Naive B cell (primary cell): ENCODE measurements around the gene CNPY4. TPM values are rescaled to one million over a fixed set of nuclear protein-coding genes. Genes with fewer than 3 reads are reported as not detected.

Experiments
- ATAC-seq, 2 donors: fragments of 150-1000 bp; cut with Tn5 transposase; 2 replicates each; pipeline ENCODE4 v1.10.0; 2021; ENCODE audit warnings: low read depth in 2 of 2, mild to moderate bottlenecking in 2 of 2, moderate library complexity in 2 of 2
- DNase-seq: peaks from one replicate; pipeline ENCODE4 v3.0.0; 2022
- H3K27ac Mint-ChIP-seq, 6 donors: one replicate each; pipeline ENCODE4 v1.8.0; 2020 to 2022; ENCODE audit warnings: mild to moderate bottlenecking in 6 of 6, mixed read lengths in 6 of 6, moderate library complexity in 5 of 6, inconsistent platforms in 2 of 6
- H3K27me3 Mint-ChIP-seq, 3 donors: one replicate each; pipeline ENCODE4 v1.8.0; 2021 to 2022; ENCODE audit warnings: mixed read lengths in 3 of 3, mild to moderate bottlenecking in 1 of 3
- H3K36me3 Mint-ChIP-seq, 2 donors: one replicate each; pipeline ENCODE4 v1.8.0; 2020 to 2022; ENCODE audit warnings: mixed read lengths in 2 of 2, inconsistent platforms in 1 of 2, mild to moderate bottlenecking in 1 of 2
- H3K4me1 Mint-ChIP-seq, 3 donors: one replicate each; pipeline ENCODE4 v1.8.0; 2020 to 2022; ENCODE audit warnings: mixed read lengths in 3 of 3, inconsistent platforms in 1 of 3, mild to moderate bottlenecking in 1 of 3, moderate library complexity in 1 of 3
- H3K4me3 Mint-ChIP-seq, 8 donors: one replicate each; pipeline ENCODE4 v1.8.0; 2020 to 2022; ENCODE audit warnings: mild to moderate bottlenecking in 8 of 8, mixed read lengths in 8 of 8, moderate library complexity in 8 of 8, inconsistent platforms in 2 of 8
- H3K9me3 Mint-ChIP-seq, 7 donors: one replicate each; pipeline ENCODE4 v1.8.0; 2020 to 2022; ENCODE audit warnings: mixed read lengths in 7 of 7, mild to moderate bottlenecking in 5 of 7, inconsistent platforms in 2 of 7, moderate library complexity in 1 of 7
- polyA plus RNA-seq, 6 donors: library from polyadenylated mRNA; unstranded; fragments of 300-500 nt; fragmentation: Illumina TruSeq; gene quantifications; one replicate each; pipeline ENCODE4 v1.2.3, GENCODE V29; 2021; ENCODE audit warnings: low read depth in 6 of 6

The CNPY4 gene
- polyA plus RNA-seq, 6 donors from 2014 or later = 4.9 to 8.6 (median 5.8) TPM; not detected in 1

DNA sequence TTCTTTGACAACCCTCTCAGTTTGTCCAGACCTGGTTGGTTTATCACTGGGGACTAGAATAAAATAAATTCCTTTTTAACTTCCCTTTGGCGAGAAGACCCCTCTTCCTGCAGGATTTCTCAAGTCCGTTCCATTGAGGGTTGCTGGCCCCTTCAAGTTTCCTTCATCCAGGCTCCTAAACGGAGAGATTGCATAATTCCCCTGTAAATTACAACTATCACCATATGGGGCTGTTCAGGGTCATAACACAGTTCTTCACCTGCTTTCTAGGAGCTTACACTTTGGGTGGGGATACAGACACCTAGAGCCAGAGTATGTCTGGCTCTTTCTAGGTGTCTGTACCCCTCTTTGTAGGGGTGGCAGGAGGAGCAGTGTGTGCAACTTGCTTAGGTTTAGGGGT lies 33.9 kb upstream of the CNPY4 start:
- peaks cover 0 to 3% (median 0%) of the 10 kb centered on the region in 7 donors for H3K9me3 Mint-ChIP-seq
- H3K27ac Mint-ChIP-seq = peak overlapping the region in 1 of 6 donors; percentile 41
- no peaks in the 10 kb centered on the region for H3K27me3 Mint-ChIP-seq
- peaks cover 32 to 50% (median 45%) of the 10 kb centered on the region in 3 donors for H3K4me1 Mint-ChIP-seq
- ATAC-seq (no peak), DNase-seq (no peak)
- peak overlapping the region in 3 of 8 donors; percentile 33 to 69 (median 51) for H3K4me3 Mint-ChIP-seq
- no peaks in the 10 kb centered on the region for H3K36me3 Mint-ChIP-seq

DNA sequence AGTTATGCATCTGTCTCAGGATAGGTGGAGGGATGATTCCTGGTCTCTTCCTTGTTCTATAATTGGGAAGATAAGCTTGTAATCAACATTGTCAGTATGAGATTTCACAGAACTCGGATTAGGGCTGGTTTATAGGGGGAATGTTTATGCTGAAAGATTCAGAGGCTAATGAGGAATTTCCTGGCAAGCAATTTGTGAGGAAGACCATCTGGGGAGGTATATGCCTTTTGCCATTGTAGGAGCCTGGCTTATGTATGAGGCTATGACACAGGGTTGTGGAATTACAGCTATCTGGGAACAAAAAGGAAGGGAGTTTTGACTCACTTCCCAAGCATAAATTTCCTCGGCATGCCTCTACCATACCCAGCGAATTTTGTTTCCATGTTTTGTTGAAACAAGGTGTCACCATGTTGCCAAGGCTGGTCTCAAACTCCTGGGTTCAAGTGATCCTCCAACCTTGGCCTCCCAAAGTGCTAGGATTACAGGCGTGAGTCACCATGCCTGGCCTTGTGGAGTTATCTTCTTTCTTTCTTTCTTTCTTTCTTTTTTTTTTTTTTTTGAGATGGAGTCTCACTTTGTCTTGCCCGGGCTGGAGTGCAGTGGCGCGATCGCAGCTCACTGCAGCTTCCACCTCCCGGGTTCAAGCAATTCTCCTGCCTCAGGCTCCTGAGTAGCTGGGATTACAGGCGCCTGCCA lies 32.2 kb upstream of the CNPY4 start:
- Mint-ChIP-seq H3K4me3 (peak overlapping the region in 6 of 8 donors; percentile 9 to 90 (median 58)), H3K36me3 (peaks cover 6 to 8% of the 10 kb centered on the region in 2 donors), H3K9me3 (peaks cover 0 to 3% (median 0%) of the 10 kb centered on the region in 7 donors), H3K4me1 (peaks cover 18 to 42% (median 30%) of the 10 kb centered on the region in 3 donors), H3K27me3 (no peaks in the 10 kb centered on the region), H3K27ac (peak overlapping the region in 5 of 6 donors; percentile 1 to 98 (median 72))
- ATAC-seq (no peak), DNase-seq (no peak)

DNA sequence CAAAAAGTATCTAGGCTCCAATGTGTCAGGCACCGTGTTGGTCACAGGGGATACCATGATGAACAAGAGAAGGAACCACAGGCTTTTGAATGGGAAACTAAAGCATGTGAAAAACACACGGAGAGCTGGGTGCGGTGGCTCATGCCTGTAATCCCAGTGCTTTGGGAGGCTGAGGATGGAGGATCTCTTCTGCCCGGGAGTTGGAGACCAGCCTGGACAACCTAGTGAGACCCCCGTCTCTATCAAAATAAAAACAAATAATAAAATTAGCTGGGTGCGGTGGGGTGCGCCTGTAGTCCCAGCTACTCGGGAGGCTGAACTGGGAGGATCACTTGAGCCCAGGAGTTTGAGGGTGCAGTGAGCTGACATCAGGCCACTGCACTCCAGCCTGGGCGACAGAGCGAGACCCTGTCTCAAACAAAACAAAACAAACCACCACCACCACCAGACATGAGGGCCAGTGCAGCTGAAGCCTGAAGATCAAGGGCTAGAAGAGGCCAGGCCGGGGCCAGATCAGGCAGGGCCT lies 31.3 kb upstream of the CNPY4 start:
- Mint-ChIP-seq H3K9me3 (peaks cover 0 to 3% (median 0%) of the 10 kb centered on the region in 7 donors), H3K4me1 (peaks cover 12 to 33% (median 22%) of the 10 kb centered on the region in 3 donors), H3K4me3 (peak overlapping the region; percentile 87 to 94 (median 90)), H3K36me3 (peaks cover 11 to 12% of the 10 kb centered on the region in 2 donors), H3K27me3 (no peaks in the 10 kb centered on the region), H3K27ac (peak overlapping the region; percentile 30 to 98 (median 94))
- ATAC-seq (peak; percentile 23 to 28), DNase-seq (no peak)

DNA sequence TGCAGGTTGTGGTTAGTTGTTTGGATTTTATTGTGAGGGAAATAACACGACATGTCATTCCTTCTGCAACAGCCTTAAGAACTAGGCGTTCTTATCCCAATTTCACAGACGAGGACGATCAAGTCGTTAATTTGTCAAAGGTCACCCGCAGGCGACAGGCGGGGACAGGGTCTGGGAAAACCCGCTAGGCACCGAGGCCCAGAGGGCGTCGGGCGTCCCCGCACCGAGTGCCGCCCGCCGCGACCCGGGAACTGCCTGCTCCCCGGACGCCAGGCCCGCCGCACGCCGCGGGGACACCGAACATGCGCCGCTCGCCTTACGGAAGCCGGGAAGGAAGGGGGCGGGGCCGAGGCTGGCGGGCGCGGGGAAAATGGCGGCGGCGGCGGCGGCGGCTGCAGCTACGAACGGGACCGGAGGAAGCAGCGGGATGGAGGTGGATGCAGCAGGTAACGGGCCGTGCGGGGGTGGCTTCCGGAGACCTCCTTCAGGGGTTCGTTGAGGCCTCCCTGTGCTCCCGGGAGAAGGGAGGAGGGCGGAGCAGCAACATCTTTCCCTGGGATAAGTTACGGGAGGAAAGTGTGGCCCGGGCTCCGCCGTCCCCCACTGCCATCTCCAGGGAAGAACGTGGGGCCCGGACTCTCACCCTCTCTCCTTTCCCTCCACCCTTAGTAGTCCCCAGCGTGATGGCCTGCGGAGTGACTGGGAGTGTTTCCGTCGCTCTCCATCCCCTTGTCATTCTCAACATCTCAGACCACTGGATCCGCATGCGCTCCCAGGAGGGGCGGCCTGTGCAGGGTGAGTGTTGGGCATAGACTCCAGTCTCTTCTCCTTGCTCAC lies 30.6 kb upstream of the CNPY4 start, which contains the start of gene COPS6:
Gene COPS6, plus strand, starts transcription at position 349 of the 837 bp plus-strand sequence. Its CDS starts 22 bp downstream, at position 371.
- DNase-seq (peak; percentile 85), ATAC-seq (peak; percentile 83 to 88)
- H3K9me3 Mint-ChIP-seq = peaks cover 0 to 3% (median 0%) of the 10 kb centered on the region in 7 donors
- no peaks in the 10 kb centered on the region for H3K27me3 Mint-ChIP-seq
- H3K27ac Mint-ChIP-seq = peak within 1 kb of the TSS; percentile 51 to 98 (median 94)
- H3K4me3 Mint-ChIP-seq = peak within 1 kb of the TSS; percentile 87 to 94 (median 90)
- peaks cover 11 to 17% of the 10 kb centered on the region in 2 donors for H3K36me3 Mint-ChIP-seq
- H3K4me1 Mint-ChIP-seq = peaks cover 12 to 31% (median 15%) of the 10 kb centered on the region in 3 donors

DNA sequence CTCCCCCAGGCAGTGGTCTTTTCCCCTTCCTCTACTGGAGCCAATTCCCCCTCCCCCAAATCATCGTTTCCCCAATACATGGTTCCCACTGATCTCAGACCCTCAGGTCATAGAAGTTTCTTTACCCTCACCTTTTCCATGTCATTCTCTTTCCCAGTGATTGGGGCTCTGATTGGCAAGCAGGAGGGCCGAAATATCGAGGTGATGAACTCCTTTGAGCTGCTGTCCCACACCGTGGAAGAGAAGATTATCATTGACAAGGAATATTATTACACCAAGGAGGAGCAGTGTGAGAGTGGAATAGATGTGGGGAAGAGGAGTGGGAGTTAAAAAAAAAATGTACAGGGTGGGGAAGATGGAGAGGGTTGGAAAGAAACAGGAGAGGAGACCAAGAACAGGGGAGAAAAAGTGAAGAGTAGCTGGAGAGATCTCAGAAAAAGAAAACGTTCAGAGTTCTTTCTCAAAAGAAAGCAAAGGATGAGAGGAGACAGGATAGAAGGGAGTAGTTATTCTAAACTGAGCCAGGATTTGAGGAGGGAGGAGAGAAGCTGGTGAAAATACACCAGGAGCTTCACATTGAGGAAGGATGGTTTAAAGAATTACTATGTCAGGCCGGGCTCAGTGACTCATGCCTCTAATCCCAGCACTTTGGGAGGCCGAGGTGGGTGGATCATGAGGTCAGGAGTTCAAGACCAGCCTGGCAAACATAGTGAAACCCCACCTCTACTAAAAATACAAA lies 29.8 kb upstream of the CNPY4 start:
- H3K4me1 Mint-ChIP-seq = peaks cover 12 to 31% (median 15%) of the 10 kb centered on the region in 3 donors
- H3K27ac Mint-ChIP-seq = peak overlapping the region; percentile 49 to 95 (median 89)
- peaks cover 0 to 3% (median 0%) of the 10 kb centered on the region in 7 donors for H3K9me3 Mint-ChIP-seq
- peaks cover 11 to 19% of the 10 kb centered on the region in 2 donors for H3K36me3 Mint-ChIP-seq
- DNase-seq (no peak), ATAC-seq (no peak)
- no peaks in the 10 kb centered on the region for H3K27me3 Mint-ChIP-seq
- H3K4me3 Mint-ChIP-seq = peak overlapping the region; percentile 87 to 94 (median 90)

DNA sequence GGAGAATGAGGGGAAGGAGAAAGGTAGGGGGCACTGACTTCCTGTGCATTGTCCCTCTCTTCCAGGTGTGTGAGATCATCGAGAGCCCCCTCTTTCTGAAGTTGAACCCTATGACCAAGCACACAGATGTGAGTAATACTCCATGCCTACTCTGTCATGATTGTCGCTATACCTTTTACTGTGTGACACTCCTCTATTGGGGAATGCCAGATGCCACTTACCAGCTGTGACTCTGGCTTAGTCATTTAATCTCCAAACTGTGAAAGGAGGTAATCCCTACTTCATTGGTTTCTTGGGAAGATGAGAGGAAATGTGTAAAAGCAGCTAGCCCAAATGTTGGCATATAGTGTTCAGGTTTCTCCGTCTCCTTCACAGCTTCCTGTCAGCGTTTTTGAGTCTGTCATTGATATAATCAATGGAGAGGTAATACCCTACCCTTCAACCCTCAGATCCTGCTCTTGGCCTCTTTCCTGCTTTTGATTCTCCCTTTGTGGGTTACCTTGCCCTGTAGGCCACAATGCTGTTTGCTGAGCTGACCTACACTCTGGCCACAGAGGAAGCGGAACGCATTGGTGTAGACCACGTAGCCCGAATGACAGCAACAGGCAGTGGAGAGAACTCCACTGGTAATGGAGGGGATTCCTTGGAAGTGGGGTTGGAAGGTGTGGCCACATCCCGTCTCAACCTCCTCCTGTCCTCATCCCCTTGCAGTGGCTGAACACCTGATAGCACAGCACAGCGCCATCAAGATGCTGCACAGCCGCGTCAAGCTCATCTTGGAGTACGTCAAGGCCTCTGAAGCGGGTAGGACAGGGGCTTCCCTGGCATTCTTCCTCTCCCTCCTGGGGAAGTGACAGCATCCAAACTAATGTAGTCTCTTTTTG lies 28.7 kb upstream of the CNPY4 start:
- no peak for DNase-seq
- peaks cover 0 to 3% (median 0%) of the 10 kb centered on the region in 7 donors for H3K9me3 Mint-ChIP-seq
- H3K4me1 Mint-ChIP-seq = peaks cover 12 to 39% (median 17%) of the 10 kb centered on the region in 3 donors
- no peaks in the 10 kb centered on the region for H3K27me3 Mint-ChIP-seq
- peaks cover 11 to 21% of the 10 kb centered on the region in 2 donors for H3K36me3 Mint-ChIP-seq
- peak overlapping the region in 3 of 6 donors; percentile 42 to 93 (median 43) for H3K27ac Mint-ChIP-seq
- no peak for ATAC-seq
- peak overlapping the region in 6 of 8 donors; percentile 57 to 90 (median 88) for H3K4me3 Mint-ChIP-seq

DNA sequence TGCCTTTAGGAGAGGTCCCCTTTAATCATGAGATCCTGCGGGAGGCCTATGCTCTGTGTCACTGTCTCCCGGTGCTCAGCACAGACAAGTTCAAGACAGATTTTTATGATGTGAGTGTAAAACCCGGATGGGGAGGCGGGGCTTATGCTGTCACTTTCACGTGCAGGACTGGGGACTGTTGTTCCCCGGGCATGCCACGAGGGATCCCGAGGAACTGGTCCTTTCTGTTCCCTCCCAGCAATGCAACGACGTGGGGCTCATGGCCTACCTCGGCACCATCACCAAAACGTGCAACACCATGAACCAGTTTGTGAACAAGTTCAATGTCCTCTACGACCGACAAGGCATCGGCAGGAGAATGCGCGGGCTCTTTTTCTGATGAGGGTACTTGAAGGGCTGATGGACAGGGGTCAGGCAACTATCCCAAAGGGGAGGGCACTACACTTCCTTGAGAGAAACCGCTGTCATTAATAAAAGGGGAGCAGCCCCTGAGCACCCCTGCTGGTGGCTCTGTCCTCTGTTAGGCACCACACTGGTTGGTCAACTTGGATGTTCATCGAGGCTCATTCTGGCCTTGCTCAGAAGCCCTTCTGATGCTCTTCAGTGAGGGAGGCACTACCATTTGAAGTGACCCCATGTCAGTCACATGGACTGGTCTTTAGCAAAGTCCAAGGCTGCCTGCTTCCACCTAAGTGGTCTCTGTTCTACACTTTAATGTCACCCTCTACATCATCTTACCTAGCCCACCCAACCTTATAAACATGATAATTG lies 27.8 kb upstream of the CNPY4 start:
- peaks cover 0 to 3% (median 0%) of the 10 kb centered on the region in 7 donors for H3K9me3 Mint-ChIP-seq
- H3K27me3 Mint-ChIP-seq = no peaks in the 10 kb centered on the region
- peak overlapping the region in 3 of 6 donors; percentile 12 to 59 (median 42) for H3K27ac Mint-ChIP-seq
- no peak for DNase-seq
- ATAC-seq = no peak
- H3K4me3 Mint-ChIP-seq = peak overlapping the region in 5 of 8 donors; percentile 30 to 87 (median 44)
- H3K4me1 Mint-ChIP-seq = peaks cover 16 to 39% (median 24%) of the 10 kb centered on the region in 3 donors
- peaks cover 11 to 26% of the 10 kb centered on the region in 2 donors for H3K36me3 Mint-ChIP-seq

DNA sequence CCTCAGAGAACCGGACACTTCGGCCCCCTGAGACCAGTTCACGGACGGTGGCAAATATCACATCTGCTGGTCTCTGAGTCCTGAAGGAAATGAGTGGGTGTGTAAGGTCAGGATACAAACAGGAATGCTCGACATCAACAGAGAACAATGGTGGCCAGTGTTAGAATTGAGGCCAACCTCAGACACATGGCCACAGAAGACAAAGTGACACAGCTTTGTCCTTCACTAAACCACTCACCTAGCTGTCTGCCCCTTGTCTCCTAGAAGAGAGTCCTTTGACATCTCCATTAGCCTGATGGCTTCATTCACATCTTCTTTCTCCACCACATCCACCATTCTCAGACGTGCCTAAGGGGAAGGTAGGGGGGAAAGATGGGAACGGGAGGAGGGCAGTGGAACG lies 26.4 kb upstream of the CNPY4 start:
- Mint-ChIP-seq H3K9me3 (peaks cover 0 to 3% (median 0%) of the 10 kb centered on the region in 7 donors), H3K27me3 (no peaks in the 10 kb centered on the region), H3K36me3 (peaks cover 20 to 35% of the 10 kb centered on the region in 2 donors), H3K27ac (peak overlapping the region in 2 of 6 donors; percentile 49 to 70), H3K4me3 (peak overlapping the region in 1 of 8 donors; percentile 87), H3K4me1 (peaks cover 22 to 37% (median 32%) of the 10 kb centered on the region in 3 donors)
- DNase-seq (no peak), ATAC-seq (no peak)

DNA sequence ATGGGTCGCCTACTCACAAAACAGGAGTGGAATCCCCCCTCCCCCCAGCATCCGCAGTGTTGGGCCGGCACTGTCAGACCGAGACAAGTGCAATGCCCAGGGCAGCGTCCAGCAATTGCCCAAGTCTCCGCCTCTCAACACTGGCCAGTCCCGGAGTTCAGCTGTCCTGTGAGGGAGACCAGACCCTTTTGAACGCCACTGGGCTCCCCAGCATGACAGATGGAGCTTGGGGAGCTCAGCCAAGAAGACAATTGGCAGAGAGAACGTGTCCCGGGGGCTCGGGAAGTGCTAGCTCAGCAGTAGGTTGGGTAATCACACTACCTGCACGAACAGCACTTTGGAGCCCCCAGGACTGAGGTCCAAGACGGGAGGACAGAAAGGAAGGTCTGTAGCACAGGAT lies 25.9 kb upstream of the CNPY4 start:
- ATAC-seq = no peak
- Mint-ChIP-seq H3K4me1 (peaks cover 26 to 36% (median 33%) of the 10 kb centered on the region in 3 donors), H3K9me3 (peaks cover 0 to under 1% (median 0%) of the 10 kb centered on the region in 7 donors), H3K27me3 (no peaks in the 10 kb centered on the region), H3K4me3 (peak overlapping the region in 1 of 8 donors; percentile 75), H3K27ac (peak overlapping the region in 1 of 6 donors; percentile 70), H3K36me3 (peaks cover 24 to 39% of the 10 kb centered on the region in 2 donors)
- no peak for DNase-seq

DNA sequence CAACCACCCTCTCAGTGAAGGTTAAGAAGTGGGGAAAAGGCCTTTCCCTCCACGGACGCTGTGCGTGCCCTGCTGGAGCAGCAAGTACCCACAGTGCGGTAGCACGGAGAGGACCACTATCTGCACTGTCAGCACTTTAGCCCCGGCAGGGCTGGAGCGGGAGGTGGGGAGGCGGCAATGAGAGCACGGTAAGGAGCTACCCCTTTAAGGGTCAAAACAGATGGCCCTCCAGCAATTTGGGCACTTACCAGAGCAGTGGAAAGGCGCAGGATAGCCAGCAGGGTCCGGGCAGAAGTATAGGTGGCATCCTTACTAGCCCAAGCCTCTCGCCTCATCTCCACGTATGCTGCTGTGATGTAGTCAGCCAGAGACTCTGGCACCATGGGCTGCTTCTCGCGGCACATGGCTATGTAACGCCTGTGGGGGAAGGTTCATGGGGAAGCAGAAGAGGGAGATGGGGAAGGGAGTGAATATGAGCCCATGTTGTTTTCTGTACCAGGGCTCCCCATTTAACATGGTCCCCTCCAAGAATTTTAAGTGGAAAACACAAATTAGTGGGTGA lies 25.4 kb upstream of the CNPY4 start:
- no peaks in the 10 kb centered on the region for H3K27me3 Mint-ChIP-seq
- ATAC-seq (no peak), DNase-seq (no peak)
- H3K27ac Mint-ChIP-seq = peak overlapping the region in 1 of 6 donors; percentile 70
- H3K36me3 Mint-ChIP-seq = peaks cover 27 to 44% of the 10 kb centered on the region in 2 donors
- peaks cover 31 to 40% (median 38%) of the 10 kb centered on the region in 3 donors for H3K4me1 Mint-ChIP-seq
- H3K4me3 Mint-ChIP-seq = peak overlapping the region in 1 of 8 donors; percentile 75
- H3K9me3 Mint-ChIP-seq = no peaks in the 10 kb centered on the region

DNA sequence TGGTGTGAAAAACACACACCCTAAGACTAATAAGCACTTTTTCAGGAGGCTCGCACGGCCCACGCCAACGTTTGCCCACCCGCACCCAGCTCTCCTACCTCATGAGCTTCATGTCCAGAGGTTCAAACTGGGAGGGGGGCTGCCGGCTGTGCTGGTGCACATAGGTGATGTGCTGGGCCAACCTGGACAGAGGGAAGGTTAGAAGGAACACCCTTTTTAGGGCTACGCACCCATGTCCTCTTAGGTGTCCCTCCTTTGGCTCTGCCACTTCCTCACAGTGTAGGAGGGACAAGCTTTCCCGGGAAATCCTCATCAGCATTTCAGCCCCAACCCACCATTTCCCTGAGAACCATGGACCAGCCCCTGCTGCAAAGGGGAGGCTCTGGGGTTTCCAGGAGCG lies 24.1 kb upstream of the CNPY4 start:
- Mint-ChIP-seq H3K4me1 (peaks cover 35 to 41% (median 40%) of the 10 kb centered on the region in 3 donors), H3K27me3 (no peaks in the 10 kb centered on the region), H3K27ac (peak overlapping the region in 1 of 6 donors; percentile 89), H3K36me3 (peaks cover 27 to 52% of the 10 kb centered on the region in 2 donors), H3K9me3 (no peaks in the 10 kb centered on the region), H3K4me3 (peak overlapping the region in 1 of 8 donors; percentile 75)
- DNase-seq (no peak), ATAC-seq (no peak)
